ENCODE data around the gene EIF3D.

The EIF3D gene

GRCh38 chr22:36507518-36508010, 21.4 kb downstream of the EIF3D start:
- DNase-seq (ENCODE audit: low read depth), result no peak

GRCh38 chr22:36506637-36507517, 22.1 kb downstream of the EIF3D start, which contains the start of gene FOXRED2:
Gene FOXRED2, minus strand, starts transcription at chr22:36507040. Its CDS starts 618 bp downstream, at chr22:36506422.
- DNase-seq (ENCODE audit: low read depth), result peak; percentile 67

GRCh38 chr22:36505998-36506635, 22.8 kb downstream of the EIF3D start:
- no peak for DNase-seq (ENCODE audit: low read depth)

GRCh38 chr22:36497910-36498665, 30.9 kb downstream of the EIF3D start:
- DNase-seq (ENCODE audit: low read depth), result no peak

- DNase-seq (ENCODE audit: low read depth), result no peak
These were observed 35.3 kb downstream of the EIF3D start for GRCh38 chr22:36493690-36494110.

- no peak for DNase-seq (ENCODE audit: low read depth)
These were observed 36.9 kb downstream of the EIF3D start for GRCh38 chr22:36492109-36492508.

GRCh38 chr22:36491155-36491554, 37.8 kb downstream of the EIF3D start:
- no peak for DNase-seq (ENCODE audit: low read depth)

GRCh38 chr22:36486619-36487384, 42.2 kb downstream of the EIF3D start:
- DNase-seq (ENCODE audit: low read depth), result no peak

GRCh38 chr22:36481393-36482168, 47.4 kb downstream of the EIF3D start, which contains the start of gene TXN2:
Gene TXN2, minus strand, starts transcription at chr22:36481640. Its CDS starts 803 bp downstream, at chr22:36480837.
- peak; percentile 93 for DNase-seq (ENCODE audit: low read depth)

- no peak for DNase-seq (ENCODE audit: low read depth)
These were observed 48.0 kb downstream of the EIF3D start for GRCh38 chr22:36480941-36481392.

GRCh38 chr22:36478966-36479365, 50.0 kb downstream of the EIF3D start:
- no peak for DNase-seq (ENCODE audit: low read depth)

GRCh38 chr22:36475341-36475740, 53.6 kb downstream of the EIF3D start:
- no peak for DNase-seq (ENCODE audit: low read depth)

GRCh38 chr22:36472689-36473088, 56.3 kb downstream of the EIF3D start:
- DNase-seq (ENCODE audit: low read depth), result no peak

GRCh38 chr22:36471341-36471821, 57.6 kb downstream of the EIF3D start:
- DNase-seq (ENCODE audit: low read depth), result no peak

GRCh38 chr22:36470994-36471331, 58.0 kb downstream of the EIF3D start:
- DNase-seq (ENCODE audit: low read depth), result no peak

- peak; percentile 79 for DNase-seq (ENCODE audit: low read depth)
These were observed 58.6 kb downstream of the EIF3D start for GRCh38 chr22:36470162-36470993.

- no peak for DNase-seq (ENCODE audit: low read depth)
These were observed 59.8 kb downstream of the EIF3D start for GRCh38 chr22:36469094-36469710.

- DNase-seq (ENCODE audit: low read depth), result peak; percentile 90
These were observed 61.0 kb downstream of the EIF3D start for GRCh38 chr22:36467946-36468345.
